SK-N-SH (cell line): ENCODE results near the gene LOXL4. TPM values are rescaled to one million over a fixed set of nuclear protein-coding genes. Genes with fewer than 3 reads are reported as not detected.

Experiments
- CTCF ChIA-PET: fragments of 300-600, 350-600 bp; formaldehyde crosslinking; extraction: SDS; loops from one replicate; lab custom pipeline; 2021; lab: Yijun Ruan, JAX
- POLR2A ChIA-PET: fragments of 350-600 bp; sonication (Branson Sonifier 250); formaldehyde crosslinking; extraction: SDS; loops from one replicate; lab custom pipeline; 2020; ENCODE audit warnings: antibody characterized with exemption, inconsistent platforms; lab: Yijun Ruan, JAX
- DNase-seq: peaks from one replicate; pipeline ENCODE4 v3.0.0; 2012
- H2AFZ ChIP-seq: fragments of 200-600 bp; sonication (generic); 2 replicates; pipeline ENCODE4 v1.8.1; 2016; ENCODE audit warnings: antibody characterized with exemption, mild to moderate bottlenecking, low read depth
- H3F3A ChIP-seq: fragments of 200-600 bp; sonication (generic); replicated peaks from 2 replicates; pipeline ENCODE3; 2016; ENCODE audit warnings: antibody characterized with exemption, mild to moderate bottlenecking; ENCODE audit not compliant: insufficient read depth
- H3K27ac ChIP-seq, 2 experiments: fragments of 200-500 bp in 1 of 2; fragments of 200-600 bp in 1 of 2; sonication (Bioruptor generic) in 1 of 2; sonication (generic), shearing (Covaris generic) in 1 of 2; 2 replicates each; pipeline versions ENCODE4 v1.5.1 to v1.6.1; 2014 to 2016; ENCODE audit warnings: low read depth in 2 of 2, inconsistent platforms in 1 of 2, low read length in 1 of 2, mild to moderate bottlenecking in 1 of 2, mixed read lengths in 1 of 2
- H3K27me3 ChIP-seq: fragments of 200-600 bp; sonication (generic), shearing (Covaris generic); 2 replicates; pipeline ENCODE4 v1.6.1; 2016; ENCODE audit warnings: mixed run types; ENCODE audit not compliant: insufficient read depth
- H3K36me3 ChIP-seq, 2 experiments: fragments of 200-500 bp in 1 of 2; fragments of 200-600 bp in 1 of 2; sonication (Bioruptor generic) in 1 of 2; sonication (generic) in 1 of 2; replicated peaks in 1 of 2; 2 replicates each; pipeline versions ENCODE3 to v1.5.1; 2014 to 2016; ENCODE audit warnings: low read length in 1 of 2, mild to moderate bottlenecking in 1 of 2; ENCODE audit not compliant: insufficient read depth in 2 of 2, control insufficient read depth in 1 of 2
- H3K4me1 ChIP-seq, 2 experiments: fragments of 200-500 bp in 1 of 2; fragments of 200-600 bp in 1 of 2; sonication (Bioruptor generic) in 1 of 2; sonication (generic), shearing (Covaris generic) in 1 of 2; 2 replicates each; pipeline versions ENCODE4 v1.5.1 to v1.6.1; 2014 to 2016; ENCODE audit warnings: low read depth in 1 of 2, low read length in 1 of 2, mixed run types in 1 of 2; ENCODE audit not compliant: insufficient read depth in 2 of 2, control insufficient read depth in 1 of 2
- H3K4me2 ChIP-seq: fragments of 200-600 bp; sonication (generic), shearing (Covaris generic); 2 replicates; pipeline ENCODE4 v1.6.1; 2017; ENCODE audit warnings: mixed run types
- H3K4me3 ChIP-seq, 2 experiments: fragments of 200-500 bp in 1 of 2; fragments of 200-600 bp in 1 of 2; sonication (Bioruptor generic) in 1 of 2; sonication (generic), shearing (Covaris generic) in 1 of 2; 2 replicates each; pipeline versions ENCODE4 v1.5.1 to v1.8.1; 2014 to 2016; ENCODE audit warnings: low read depth in 2 of 2, inconsistent platforms in 1 of 2, low read length in 1 of 2, mild to moderate bottlenecking in 1 of 2, mixed read lengths in 1 of 2, moderate library complexity in 1 of 2
- H3K79me2 ChIP-seq: fragments of 200-600 bp; sonication (generic); 2 replicates; pipeline ENCODE4 v1.8.1; 2017; ENCODE audit warnings: mild to moderate bottlenecking; ENCODE audit not compliant: insufficient read depth
- H3K9ac ChIP-seq: fragments of 200-600 bp; sonication (generic); 2 replicates; pipeline ENCODE4 v1.6.1; 2017; ENCODE audit warnings: mixed run types
- H3K9me2 ChIP-seq: fragments of 200-600 bp; sonication (generic); 2 replicates; pipeline ENCODE4 v1.6.1; 2017; ENCODE audit warnings: mixed run types
- H3K9me3 ChIP-seq: fragments of 200-600 bp; sonication (generic); 2 replicates; pipeline ENCODE4 v1.6.1; 2017; ENCODE audit warnings: mixed run types, mild to moderate bottlenecking, moderate library complexity
- H4K20me1 ChIP-seq: fragments of 200-600 bp; sonication (generic); 2 replicates; pipeline ENCODE4 v1.6.1; 2017; ENCODE audit warnings: mild to moderate bottlenecking, mixed run types; ENCODE audit not compliant: insufficient read depth
- CHD2 ChIP-seq: fragments of 150-350 bp; IDR thresholded peaks from 2 replicates; pipeline ENCODE4 v1.6.1; 2018; ENCODE audit warnings: low read length; ENCODE audit not compliant: partially characterized antibody
- EZH2phosphoT487 ChIP-seq: fragments of 200-600 bp; sonication (generic); IDR thresholded peaks from 2 replicates; pipeline ENCODE4 v1.6.1; 2017; ENCODE audit warnings: low read depth, mixed run types, mild to moderate bottlenecking, antibody characterized with exemption, moderate library complexity, borderline replicate concordance
- MXI1 ChIP-seq: IDR thresholded peaks from 2 replicates; pipeline ENCODE4 v1.6.1; 2012; ENCODE audit warnings: mild to moderate bottlenecking, low read depth, low read length, improper control_type of control experiment
- NFIC ChIP-seq: IDR thresholded peaks from 2 replicates; pipeline ENCODE4 v1.4.0; 2012; ENCODE audit warnings: borderline replicate concordance
- NRF1 ChIP-seq: IDR thresholded peaks from 2 replicates; pipeline ENCODE4 v1.6.1; 2012; ENCODE audit warnings: low read depth, mild to moderate bottlenecking, low read length
- RAD21 ChIP-seq: IDR thresholded peaks from 2 replicates; pipeline ENCODE4 v1.6.1; 2012; ENCODE audit warnings: mild to moderate bottlenecking, low read length
- RCOR1 ChIP-seq: fragments of 150-350 bp; IDR thresholded peaks from 2 replicates; pipeline ENCODE4 v1.6.1; 2017; ENCODE audit warnings: antibody characterized with exemption, low read length
- TAF1 ChIP-seq: IDR thresholded peaks from 2 replicates; pipeline ENCODE4 v1.6.1; 2012; ENCODE audit warnings: low read depth, mild to moderate bottlenecking, low read length, moderate library complexity, borderline replicate concordance
- YY1 ChIP-seq: IDR thresholded peaks from 2 replicates; pipeline ENCODE4 v1.4.0; 2012; ENCODE audit warnings: low read depth, mild to moderate bottlenecking
- WGBS: methylation state at CpG from one replicate; pipeline ENCODE4 v1.1.6; 2017; ENCODE audit warnings: low lambda C conversion rate; 5-methylcytosine and 5-hydroxymethylcytosine counted together
- polyA plus RNA-seq, 3 experiments: library from polyadenylated mRNA; depleted of rRNA; stranded (reverse); fragments of >200 nt; gene quantifications; 2 replicates each; pipeline ENCODE4 v1.2.3, GENCODE V29; 2012
- TF ChIP-seq, protein P1 (sequence below): fragments of 200-600 bp; sonication (generic); IDR thresholded peaks from 2 replicates; pipeline ENCODE4 v1.6.1; 2017; ENCODE audit warnings: antibody characterized with exemption, mild to moderate bottlenecking, moderate library complexity
- TF ChIP-seq, protein P2 (sequence below): IDR thresholded peaks from 2 replicates; pipeline ENCODE4 v1.4.0; 2012; ENCODE audit warnings: low read depth, borderline replicate concordance
- TF ChIP-seq, protein P3 (sequence below): fragments of 150-350 bp; IDR thresholded peaks from 2 replicates; pipeline ENCODE4 v1.6.1; 2017; ENCODE audit warnings: antibody characterized with exemption, low read length, low read depth, borderline replicate concordance

Gene LOXL4
- polyA plus RNA-seq, 1 of the 3 experiments (the other 2 are of a cell fraction), result 1.7 TPM

DNA sequence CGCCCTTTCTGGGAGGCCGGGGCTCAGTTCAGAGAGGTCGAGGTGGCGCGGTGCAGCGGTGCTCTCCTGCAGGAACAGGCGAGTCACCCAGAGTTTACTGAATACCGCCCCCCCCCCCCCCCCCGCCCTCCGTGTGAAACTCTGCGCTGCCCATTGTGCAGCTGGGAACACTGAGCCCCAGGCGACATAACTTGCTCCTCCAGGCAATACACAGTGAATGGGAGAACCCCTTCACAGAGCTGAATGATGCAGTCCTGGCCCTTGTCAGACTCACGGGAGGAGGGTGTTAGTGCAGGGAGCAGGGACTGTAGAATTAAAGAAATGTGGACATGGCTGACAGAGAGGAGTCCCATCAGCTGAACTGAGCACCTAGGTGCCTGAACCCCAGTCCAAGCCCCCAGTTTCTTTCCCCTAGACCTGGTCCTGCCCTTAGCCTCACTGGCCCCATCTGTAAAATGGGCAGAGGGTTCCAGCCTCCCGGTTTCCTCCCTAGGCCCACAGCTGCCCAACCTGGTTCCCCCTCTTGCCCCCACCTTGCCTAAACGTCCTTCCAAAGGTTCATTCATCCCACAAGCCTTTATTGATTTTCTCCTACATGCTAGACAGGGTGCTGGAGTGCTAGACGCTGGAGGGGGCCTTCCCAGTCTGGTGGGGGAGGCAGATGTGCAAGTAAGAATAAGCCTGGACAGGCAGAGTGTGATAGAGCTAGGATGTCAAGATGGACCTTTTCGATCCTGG is 869 bp upstream of the LOXL4 start:
- CTCF ChIA-PET, result interaction anchor here (1.1 to 8.2 kb wide), 4 partner anchors 14 to 101 kb away, joined by 3 to 64 read pairs (median 4); no protein-coding TSS in a partner anchor
- TF ChIP-seq MXI1 (no peak), RCOR1 (0 out of 2 replicates have a peak, but pooled peaks have one; percentile 24)
- TF ChIP-seq, all 33 proteins: peak for 1
- H3K4me2 ChIP-seq, result peak overlapping the region; percentile 67
- H3K9me3 ChIP-seq, result no peaks in the 10 kb centered on the region
- no peaks in the 10 kb centered on the region for H4K20me1 ChIP-seq
- peaks cover 4% of the 10 kb centered on the region for H3F3A ChIP-seq
- no peaks in the 10 kb centered on the region for H3K9me2 ChIP-seq
- peaks cover 11 to 27% of the 10 kb centered on the region in 2 experiments; a peak in 1 of 4 replicates for H3K4me1 ChIP-seq
- H3K4me3 ChIP-seq, result peak overlapping the region in 1 of 2 experiments; percentile 40; a peak in 2 of 4 replicates
- no peak overlapping the region for H3K27ac ChIP-seq
- H3K9ac ChIP-seq, result no peak overlapping the region
- H3K27me3 ChIP-seq, result no peaks in the 10 kb centered on the region
- 59% methylated on average over 7 of the region's 17 CpGs for whole genome bisulfite sequencing
- H2AFZ ChIP-seq, result peak overlapping the region; percentile 86
- POLR2A ChIA-PET, result interaction anchor here (0.7 kb wide), 1 partner anchor 41 kb away, joined by 3 read pairs; no protein-coding TSS in a partner anchor
- H3K36me3 ChIP-seq, result no peaks in the 10 kb centered on the region
- H3K79me2 ChIP-seq, result no peaks in the 10 kb centered on the region
- no peak for DNase-seq

DNA sequence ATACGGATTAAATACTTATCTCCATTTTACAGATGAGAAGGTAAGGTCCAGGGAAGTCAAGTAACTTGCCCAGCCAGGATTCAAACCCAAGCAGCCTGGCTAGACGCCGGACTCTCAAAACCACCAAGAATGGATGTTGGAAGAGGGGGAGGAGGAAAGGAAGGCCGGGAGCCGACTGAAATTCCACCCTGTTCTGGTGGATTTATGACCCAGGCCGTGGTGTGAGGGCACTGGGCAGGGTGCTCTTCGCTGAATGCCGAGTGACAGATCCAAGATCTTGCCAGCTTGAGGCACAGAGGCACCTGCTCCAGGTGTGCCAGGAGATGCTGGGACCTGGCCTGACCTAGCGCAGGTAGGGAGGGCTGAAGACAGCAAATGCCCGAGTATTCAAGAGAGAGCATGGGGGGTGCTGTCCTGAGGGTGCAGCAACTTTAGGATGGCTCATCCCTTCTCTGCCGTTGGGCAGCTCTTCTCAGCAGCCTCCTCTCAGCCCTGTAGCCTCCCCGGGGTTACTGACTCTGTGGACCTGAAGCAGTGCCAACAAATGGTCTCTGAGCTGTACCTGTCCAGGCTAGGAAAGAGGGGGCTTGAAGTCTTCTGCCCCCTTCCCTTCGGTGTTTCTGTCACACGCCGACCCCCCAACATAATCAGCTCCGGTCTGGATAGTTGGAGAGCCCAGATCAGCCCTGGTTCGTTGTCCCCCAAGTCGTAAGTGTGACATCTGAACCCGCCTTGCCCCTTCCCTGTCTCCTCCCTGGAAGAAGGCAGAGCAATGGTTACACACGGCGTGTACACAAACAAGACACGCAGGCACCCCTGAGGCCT is 713 bp downstream of the LOXL4 start:
- peak; percentile 49 for DNase-seq
- H3K9ac ChIP-seq, result no peak overlapping the region
- ChIA-PET CTCF (interaction anchor here (1.0 to 8.2 kb wide), 4 partner anchors 19 to 42 kb away, joined by 3 to 64 read pairs (median 5); no protein-coding TSS in a partner anchor), POLR2A (interaction anchor here (1.4 kb wide), 1 partner anchor 42 kb away, joined by 10 read pairs; no protein-coding TSS in a partner anchor)
- no peaks in the 10 kb centered on the region for H3K9me3 ChIP-seq
- H3F3A ChIP-seq, result peaks cover 4% of the 10 kb centered on the region
- no peaks in the 10 kb centered on the region for H3K36me3 ChIP-seq
- H3K27me3 ChIP-seq, result no peaks in the 10 kb centered on the region
- 0 out of 2 replicates have a peak overlapping the region, but pooled peaks have one; percentile 50 for H2AFZ ChIP-seq
- peaks cover 11 to 27% of the 10 kb centered on the region in 2 experiments; a peak in 1 of 4 replicates for H3K4me1 ChIP-seq
- peak overlapping the region in 1 of 2 experiments; percentile 40; a peak in 2 of 4 replicates for H3K4me3 ChIP-seq
- H3K27ac ChIP-seq, result no peak overlapping the region
- H3K79me2 ChIP-seq, result no peaks in the 10 kb centered on the region
- WGBS, result 93% methylated on average over 20 of the region's 22 CpGs
- H4K20me1 ChIP-seq, result no peaks in the 10 kb centered on the region
- no peak overlapping the region for H3K4me2 ChIP-seq
- TF ChIP-seq NFIC (no peak), YY1 (no peak), CHD2 (no peak)
- no peaks in the 10 kb centered on the region for H3K9me2 ChIP-seq

DNA sequence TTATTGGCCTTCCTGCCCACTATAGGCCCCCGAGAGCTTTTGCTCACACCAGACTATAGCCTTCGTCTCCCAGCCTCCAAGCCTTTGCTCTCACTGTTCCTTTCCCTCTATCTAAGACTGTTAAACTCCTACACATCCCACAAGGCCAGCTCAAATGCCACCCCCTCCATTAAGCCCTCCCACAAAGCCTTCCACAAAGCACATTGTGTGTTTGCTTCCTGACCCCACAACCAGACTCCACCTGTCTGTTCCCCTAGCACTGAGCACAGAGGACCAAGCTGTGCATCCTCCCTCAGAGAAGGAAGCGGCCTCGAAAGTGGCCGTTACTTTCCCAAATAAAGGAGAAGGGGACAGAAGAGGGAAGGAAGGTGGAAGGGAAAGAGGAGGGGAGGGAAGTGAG is 1.3 kb downstream of the LOXL4 start:
- no peak for TF ChIP-seq NRF1
- TF ChIP-seq, protein P1, sequence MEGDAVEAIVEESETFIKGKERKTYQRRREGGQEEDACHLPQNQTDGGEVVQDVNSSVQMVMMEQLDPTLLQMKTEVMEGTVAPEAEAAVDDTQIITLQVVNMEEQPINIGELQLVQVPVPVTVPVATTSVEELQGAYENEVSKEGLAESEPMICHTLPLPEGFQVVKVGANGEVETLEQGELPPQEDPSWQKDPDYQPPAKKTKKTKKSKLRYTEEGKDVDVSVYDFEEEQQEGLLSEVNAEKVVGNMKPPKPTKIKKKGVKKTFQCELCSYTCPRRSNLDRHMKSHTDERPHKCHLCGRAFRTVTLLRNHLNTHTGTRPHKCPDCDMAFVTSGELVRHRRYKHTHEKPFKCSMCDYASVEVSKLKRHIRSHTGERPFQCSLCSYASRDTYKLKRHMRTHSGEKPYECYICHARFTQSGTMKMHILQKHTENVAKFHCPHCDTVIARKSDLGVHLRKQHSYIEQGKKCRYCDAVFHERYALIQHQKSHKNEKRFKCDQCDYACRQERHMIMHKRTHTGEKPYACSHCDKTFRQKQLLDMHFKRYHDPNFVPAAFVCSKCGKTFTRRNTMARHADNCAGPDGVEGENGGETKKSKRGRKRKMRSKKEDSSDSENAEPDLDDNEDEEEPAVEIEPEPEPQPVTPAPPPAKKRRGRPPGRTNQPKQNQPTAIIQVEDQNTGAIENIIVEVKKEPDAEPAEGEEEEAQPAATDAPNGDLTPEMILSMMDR, result no peak
- no peak for TF ChIP-seq TAF1
- no peak for TF ChIP-seq EZH2phosphoT487
- TF ChIP-seq RAD21, result no peak
- TF ChIP-seq MXI1, result no peak
- TF ChIP-seq, protein P2, sequence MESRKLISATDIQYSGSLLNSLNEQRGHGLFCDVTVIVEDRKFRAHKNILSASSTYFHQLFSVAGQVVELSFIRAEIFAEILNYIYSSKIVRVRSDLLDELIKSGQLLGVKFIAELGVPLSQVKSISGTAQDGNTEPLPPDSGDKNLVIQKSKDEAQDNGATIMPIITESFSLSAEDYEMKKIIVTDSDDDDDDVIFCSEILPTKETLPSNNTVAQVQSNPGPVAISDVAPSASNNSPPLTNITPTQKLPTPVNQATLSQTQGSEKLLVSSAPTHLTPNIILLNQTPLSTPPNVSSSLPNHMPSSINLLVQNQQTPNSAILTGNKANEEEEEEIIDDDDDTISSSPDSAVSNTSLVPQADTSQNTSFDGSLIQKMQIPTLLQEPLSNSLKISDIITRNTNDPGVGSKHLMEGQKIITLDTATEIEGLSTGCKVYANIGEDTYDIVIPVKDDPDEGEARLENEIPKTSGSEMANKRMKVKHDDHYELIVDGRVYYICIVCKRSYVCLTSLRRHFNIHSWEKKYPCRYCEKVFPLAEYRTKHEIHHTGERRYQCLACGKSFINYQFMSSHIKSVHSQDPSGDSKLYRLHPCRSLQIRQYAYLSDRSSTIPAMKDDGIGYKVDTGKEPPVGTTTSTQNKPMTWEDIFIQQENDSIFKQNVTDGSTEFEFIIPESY, result no peak
- TF ChIP-seq RCOR1, result no peak
- TF ChIP-seq, protein P3, sequence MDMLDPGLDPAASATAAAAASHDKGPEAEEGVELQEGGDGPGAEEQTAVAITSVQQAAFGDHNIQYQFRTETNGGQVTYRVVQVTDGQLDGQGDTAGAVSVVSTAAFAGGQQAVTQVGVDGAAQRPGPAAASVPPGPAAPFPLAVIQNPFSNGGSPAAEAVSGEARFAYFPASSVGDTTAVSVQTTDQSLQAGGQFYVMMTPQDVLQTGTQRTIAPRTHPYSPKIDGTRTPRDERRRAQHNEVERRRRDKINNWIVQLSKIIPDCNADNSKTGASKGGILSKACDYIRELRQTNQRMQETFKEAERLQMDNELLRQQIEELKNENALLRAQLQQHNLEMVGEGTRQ, result no peak
- no peaks in the 10 kb centered on the region for H3K9me3 ChIP-seq
- H4K20me1 ChIP-seq, result no peaks in the 10 kb centered on the region
- H3K36me3 ChIP-seq, result no peaks in the 10 kb centered on the region
- ChIA-PET POLR2A (no interaction called here), CTCF (interaction anchor here (0.7 to 8.2 kb wide), 3 partner anchors 22 to 96 kb away, joined by 4 to 64 read pairs (median 5); no protein-coding TSS in a partner anchor)
- no peak for DNase-seq
- H3K4me1 ChIP-seq, result peaks cover 11 to 27% of the 10 kb centered on the region in 2 experiments; a peak in 1 of 4 replicates
- peaks cover 4% of the 10 kb centered on the region for H3F3A ChIP-seq
- no peaks in the 10 kb centered on the region for H3K79me2 ChIP-seq
- H3K9ac ChIP-seq, result no peak overlapping the region
- no peaks in the 10 kb centered on the region for H3K9me2 ChIP-seq
- H3K4me3 ChIP-seq, result no peak overlapping the region
- H3K27me3 ChIP-seq, result no peaks in the 10 kb centered on the region
- H3K27ac ChIP-seq, result no peak overlapping the region
- no peak overlapping the region for H3K4me2 ChIP-seq
- H2AFZ ChIP-seq, result no peak overlapping the region
- WGBS, result 96% methylated on average over 5 of the region's 5 CpGs
